H9 (cell line): ENCODE measurements around the gene SRPK1. TPM values are rescaled to one million over a fixed set of nuclear protein-coding genes. Genes with fewer than 3 reads are reported as not detected.

Experiments used
- DNase-seq: peaks from one replicate; pipeline ENCODE4 v3.0.0-alpha.2; 2017
- H2AFZ ChIP-seq: one replicate; pipeline ENCODE4 v1.6.1; 2013; ENCODE audit warnings: mild to moderate bottlenecking, low read length, control low read depth, moderate library complexity
- H2AK5ac ChIP-seq: 2 replicates; pipeline ENCODE4 v1.6.1; 2013; ENCODE audit warnings: low read length, control low read depth, mixed read lengths; ENCODE audit not compliant: insufficient read length
- H2BK120ac ChIP-seq: one replicate; pipeline ENCODE4 v1.6.1; 2013; ENCODE audit warnings: low read depth, mild to moderate bottlenecking, low read length, control low read depth, inconsistent platforms; ENCODE audit not compliant: poor library complexity, severe bottlenecking
- H2BK12ac ChIP-seq: 2 replicates; pipeline ENCODE4 v1.6.1; 2013; ENCODE audit warnings: low read length, control low read depth, mixed read lengths, low read depth; ENCODE audit not compliant: insufficient read length
- H2BK15ac ChIP-seq: 2 replicates; pipeline ENCODE4 v1.6.1; 2013; ENCODE audit warnings: low read depth, low read length, control low read depth
- H2BK20ac ChIP-seq: one replicate; pipeline ENCODE4 v1.6.1; 2013; ENCODE audit warnings: low read depth, mild to moderate bottlenecking, low read length, control low read depth, inconsistent platforms; ENCODE audit not compliant: poor library complexity, severe bottlenecking
- H2BK5ac ChIP-seq: 2 replicates; pipeline ENCODE4 v1.6.1; 2013; ENCODE audit warnings: low read length, control low read depth, mixed read lengths; ENCODE audit not compliant: insufficient read length
- H3K14ac ChIP-seq: 2 replicates; pipeline ENCODE4 v1.6.1; 2013; ENCODE audit warnings: low read length, control low read depth; ENCODE audit not compliant: insufficient read depth
- H3K18ac ChIP-seq: 2 replicates; pipeline ENCODE4 v1.6.1; 2013; ENCODE audit warnings: low read depth, mild to moderate bottlenecking, mixed read lengths, low read length, control low read depth; ENCODE audit not compliant: insufficient read length
- H3K23ac ChIP-seq: 2 replicates; pipeline ENCODE4 v1.6.1; 2013; ENCODE audit warnings: low read length, control low read depth, mixed read lengths, low read depth; ENCODE audit not compliant: insufficient read length
- H3K23me2 ChIP-seq: 2 replicates; pipeline ENCODE4 v1.6.1; 2013; ENCODE audit warnings: low read depth, mild to moderate bottlenecking, mixed read lengths, low read length, control low read depth; ENCODE audit not compliant: insufficient read length, poor library complexity, severe bottlenecking
- H3K27ac ChIP-seq: 2 replicates; pipeline ENCODE4 v1.5.1; 2013; ENCODE audit warnings: low read length, control low read depth, mixed read lengths, low read depth; ENCODE audit not compliant: insufficient read length
- H3K27me3 ChIP-seq: 2 replicates; pipeline ENCODE4 v1.6.1; 2013; ENCODE audit warnings: low read length, control low read depth, inconsistent platforms; ENCODE audit not compliant: insufficient read depth
- H3K4ac ChIP-seq: 2 replicates; pipeline ENCODE4 v1.6.1; 2013; ENCODE audit warnings: low read depth, mild to moderate bottlenecking, control low read depth, inconsistent platforms, low read length, moderate library complexity
- H3K4me1 ChIP-seq: 2 replicates; pipeline ENCODE4 v1.6.1; 2013; ENCODE audit warnings: low read length, control low read depth, inconsistent platforms; ENCODE audit not compliant: insufficient read depth
- H3K4me2 ChIP-seq: 2 replicates; pipeline ENCODE4 v1.6.1; 2013; ENCODE audit warnings: low read length, control low read depth, mixed read lengths; ENCODE audit not compliant: insufficient read length, insufficient read depth
- H3K56ac ChIP-seq: 2 replicates; pipeline ENCODE4 v1.6.1; 2013; ENCODE audit warnings: low read depth, mild to moderate bottlenecking, mixed read lengths, low read length, control low read depth; ENCODE audit not compliant: insufficient read length
- H3K79me1 ChIP-seq: 2 replicates; pipeline ENCODE4 v1.6.1; 2013; ENCODE audit warnings: low read depth, mild to moderate bottlenecking, moderate library complexity, low read length, control low read depth, inconsistent platforms; ENCODE audit not compliant: insufficient read depth, poor library complexity, severe bottlenecking
- H3K79me2 ChIP-seq: 2 replicates; pipeline ENCODE4 v1.6.1; 2013; ENCODE audit warnings: low read length, control low read depth, inconsistent platforms; ENCODE audit not compliant: insufficient read depth
- H3K9ac ChIP-seq: 2 replicates; pipeline ENCODE4 v1.6.1; 2013; ENCODE audit warnings: low read length, control low read depth, mixed read lengths; ENCODE audit not compliant: insufficient read length; ENCODE audit errors: extremely low read depth
- H3K9me3 ChIP-seq: one replicate; pipeline ENCODE4 v1.6.1; 2013; ENCODE audit warnings: low read depth, low read length, inconsistent platforms; ENCODE audit not compliant: control insufficient read depth
- H3T11ph ChIP-seq: one replicate; pipeline ENCODE4 v1.6.1; 2013; ENCODE audit warnings: mild to moderate bottlenecking, low read length, control low read depth, inconsistent platforms
- H4K20me1 ChIP-seq: one replicate; pipeline ENCODE4 v1.6.1; 2013; ENCODE audit not compliant: control insufficient read depth, insufficient read length, insufficient read depth
- H4K5ac ChIP-seq: 2 replicates; pipeline ENCODE4 v1.6.1; 2013; ENCODE audit warnings: low read depth, mild to moderate bottlenecking, mixed read lengths, low read length, control low read depth; ENCODE audit not compliant: insufficient read length
- H4K8ac ChIP-seq: replicated peaks from 2 replicates; pipeline ENCODE4 v1.6.1; 2013; ENCODE audit warnings: low read length, control low read depth, mixed read lengths, low read depth; ENCODE audit not compliant: insufficient read length
- H4K91ac ChIP-seq: 2 replicates; pipeline ENCODE4 v1.6.1; 2013; ENCODE audit warnings: low read depth, mild to moderate bottlenecking, moderate library complexity, mixed read lengths, low read length, control low read depth; ENCODE audit not compliant: insufficient read length
- H3K27ac Mint-ChIP-seq, 3 experiments: 2 replicates in 2 of 3; 3 replicates in 1 of 3; pipeline ENCODE4 v1.8.0; 2020 to 2021; ENCODE audit warnings: mixed read lengths in 3 of 3, mild to moderate bottlenecking in 1 of 3, moderate library complexity in 1 of 3
- H3K27me3 Mint-ChIP-seq: 2 replicates; pipeline ENCODE4 v1.8.0; 2021; ENCODE audit warnings: low read depth, mild to moderate bottlenecking, moderate library complexity, mixed read lengths
- H3K36me3 Mint-ChIP-seq, 3 experiments: 2 replicates in 2 of 3; 3 replicates in 1 of 3; pipeline ENCODE4 v1.8.0; 2020 to 2021; ENCODE audit warnings: low read depth in 3 of 3, mixed read lengths in 3 of 3; ENCODE audit not compliant: insufficient read depth in 1 of 3
- H3K4me1 Mint-ChIP-seq, 2 experiments: 2 replicates each; pipeline ENCODE4 v1.8.0; 2020; ENCODE audit warnings: mixed read lengths in 2 of 2
- H3K4me3 Mint-ChIP-seq, 2 experiments: 2 replicates in 1 of 2; 3 replicates in 1 of 2; pipeline ENCODE4 v1.8.0; 2020 to 2021; ENCODE audit warnings: mild to moderate bottlenecking in 2 of 2, mixed read lengths in 2 of 2, moderate library complexity in 1 of 2
- H3K9me3 Mint-ChIP-seq, 2 experiments: 2 replicates in 1 of 2; 3 replicates in 1 of 2; pipeline ENCODE4 v1.8.0; 2020; ENCODE audit warnings: mild to moderate bottlenecking in 2 of 2, mixed read lengths in 2 of 2, moderate library complexity in 1 of 2
- WGBS: extraction: QIAGEN DNeasy Blood & Tissue Kit; methylation state at CpG from one replicate; pipeline ENCODE4 v1.1.7; 2013; ENCODE audit warnings: missing lambda C conversion rate, low lambda C conversion rate, mixed read lengths; ENCODE audit not compliant: insufficient read length; ENCODE audit errors: extremely low coverage; 5-methylcytosine and 5-hydroxymethylcytosine counted together
- total RNA-seq: library from RNA; stranded (reverse); gene quantifications from 2 replicates; pipeline ENCODE4 v1.2.1, GENCODE V29; 2021
- TF ChIP-seq, protein P1 (sequence below): fragments of 200-600 bp; sonication (generic); conservative IDR thresholded peaks from 3 replicates; pipeline ENCODE4 v1.8.0; 2021; ENCODE audit warnings: antibody characterized with exemption, mild to moderate bottlenecking

SRPK1 gene
- total RNA-seq, 1 experiment from 2014 or later, result 93.2 TPM

- H3K79me1 ChIP-seq, result peaks cover 20% of the 10 kb centered on the region
- no peak overlapping the region for H2BK12ac ChIP-seq
- no peak overlapping the region for H3K4me2 ChIP-seq
- no peak overlapping the region for H2BK20ac ChIP-seq
- Mint-ChIP-seq H3K27me3 (no peaks in the 10 kb centered on the region), H3K4me1 (no peaks in the 10 kb centered on the region; a peak in 1 of 4 replicates), H3K27ac (no peak overlapping the region), H3K4me3 (no peak overlapping the region), H3K36me3 (peaks cover 29 to 52% (median 37%) of the 10 kb centered on the region in 3 experiments), H3K9me3 (peaks cover 6 to 8% of the 10 kb centered on the region in 2 experiments)
- no peak overlapping the region for H3K56ac ChIP-seq
- no peaks in the 10 kb centered on the region for H3K23me2 ChIP-seq
- H2AFZ ChIP-seq, result no peak overlapping the region
- no peaks in the 10 kb centered on the region for H3K4me1 ChIP-seq
- H3K14ac ChIP-seq, result no peak overlapping the region
- H3K79me2 ChIP-seq, result peaks cover 27% of the 10 kb centered on the region; the same call in 1 of the 2 replicates
- H3T11ph ChIP-seq, result no peak overlapping the region
- H3K27ac ChIP-seq, result no peak overlapping the region
- H3K23ac ChIP-seq, result no peak overlapping the region
- H3K4ac ChIP-seq, result no peak overlapping the region
- DNase-seq, result no peak
- no peak overlapping the region for H2BK15ac ChIP-seq
- no peak overlapping the region for H3K18ac ChIP-seq
- H4K20me1 ChIP-seq, result no peaks in the 10 kb centered on the region
- H2BK5ac ChIP-seq, result no peak overlapping the region
- no peak overlapping the region for H4K91ac ChIP-seq
- no peaks in the 10 kb centered on the region for H3K27me3 ChIP-seq
- no peak overlapping the region for H4K8ac ChIP-seq
- no CpG with 5 or more reads among the region's 4 CpGs for WGBS
- no peak overlapping the region for H2BK120ac ChIP-seq
- TF ChIP-seq, protein P1, sequence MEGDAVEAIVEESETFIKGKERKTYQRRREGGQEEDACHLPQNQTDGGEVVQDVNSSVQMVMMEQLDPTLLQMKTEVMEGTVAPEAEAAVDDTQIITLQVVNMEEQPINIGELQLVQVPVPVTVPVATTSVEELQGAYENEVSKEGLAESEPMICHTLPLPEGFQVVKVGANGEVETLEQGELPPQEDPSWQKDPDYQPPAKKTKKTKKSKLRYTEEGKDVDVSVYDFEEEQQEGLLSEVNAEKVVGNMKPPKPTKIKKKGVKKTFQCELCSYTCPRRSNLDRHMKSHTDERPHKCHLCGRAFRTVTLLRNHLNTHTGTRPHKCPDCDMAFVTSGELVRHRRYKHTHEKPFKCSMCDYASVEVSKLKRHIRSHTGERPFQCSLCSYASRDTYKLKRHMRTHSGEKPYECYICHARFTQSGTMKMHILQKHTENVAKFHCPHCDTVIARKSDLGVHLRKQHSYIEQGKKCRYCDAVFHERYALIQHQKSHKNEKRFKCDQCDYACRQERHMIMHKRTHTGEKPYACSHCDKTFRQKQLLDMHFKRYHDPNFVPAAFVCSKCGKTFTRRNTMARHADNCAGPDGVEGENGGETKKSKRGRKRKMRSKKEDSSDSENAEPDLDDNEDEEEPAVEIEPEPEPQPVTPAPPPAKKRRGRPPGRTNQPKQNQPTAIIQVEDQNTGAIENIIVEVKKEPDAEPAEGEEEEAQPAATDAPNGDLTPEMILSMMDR, result no peak
- H2AK5ac ChIP-seq, result no peak overlapping the region
- H4K5ac ChIP-seq, result no peak overlapping the region
- no peaks in the 10 kb centered on the region for H3K9me3 ChIP-seq
- H3K9ac ChIP-seq, result no peak overlapping the region
Observed at GRCh38 chr6:35903679-35904078, 17.2 kb downstream of the SRPK1 start.
